NB4 (cell line): ENCODE results near the gene DNAJC21.

Experiments
- DNase-seq: peaks from one replicate; pipeline ENCODE4 v3.0.0; 2010; ENCODE audit warnings: low read depth
- H3K4me3 ChIP-seq: one replicate; pipeline ENCODE4 v1.5.1; 2011; ENCODE audit warnings: mild to moderate bottlenecking, low read depth, low read length, moderate library complexity
- MYC ChIP-seq: IDR thresholded peaks from 2 replicates; pipeline ENCODE4 v1.6.1; 2011; ENCODE audit warnings: low read depth, low read length
- POLR2A ChIP-seq: IDR thresholded peaks from 2 replicates; pipeline ENCODE4 v1.6.1; 2011; ENCODE audit warnings: mild to moderate bottlenecking; ENCODE audit not compliant: insufficient read length; ENCODE audit errors: extremely low read depth
- TF ChIP-seq, protein P1 (sequence below): IDR thresholded peaks from 2 replicates; pipeline ENCODE4 v1.6.1; 2011; ENCODE audit warnings: low read depth, low read length
- TF ChIP-seq, protein P2 (sequence below): IDR thresholded peaks from one replicate; pipeline ENCODE4 v1.5.1; 2012; ENCODE audit warnings: low read depth, low read length

Gene DNAJC21

DNA sequence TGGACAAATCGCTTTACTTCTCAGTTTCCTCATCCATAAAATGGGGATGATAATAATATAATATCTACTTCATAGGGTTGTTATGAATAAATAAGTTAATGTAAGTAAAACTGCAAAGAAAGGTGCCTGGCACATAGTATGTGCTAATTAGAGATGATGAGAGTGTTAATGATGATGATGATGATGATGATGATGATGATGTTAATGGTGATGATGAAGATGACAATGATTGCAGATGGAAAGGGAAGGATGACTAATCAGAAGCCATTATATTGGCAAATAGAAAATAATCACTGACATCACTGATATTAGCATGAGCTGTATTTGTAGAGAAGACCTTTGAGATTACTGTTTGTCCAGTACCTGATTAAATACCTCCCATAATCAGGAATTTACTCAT lies 34.6 kb upstream of the DNAJC21 start:
- H3K4me3 ChIP-seq = no peak overlapping the region
- no peak for DNase-seq
- TF ChIP-seq MYC = no peak
- TF ChIP-seq, protein P1, sequence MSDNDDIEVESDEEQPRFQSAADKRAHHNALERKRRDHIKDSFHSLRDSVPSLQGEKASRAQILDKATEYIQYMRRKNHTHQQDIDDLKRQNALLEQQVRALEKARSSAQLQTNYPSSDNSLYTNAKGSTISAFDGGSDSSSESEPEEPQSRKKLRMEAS = no peak
- TF ChIP-seq POLR2A = no peak
- TF ChIP-seq, protein P2, sequence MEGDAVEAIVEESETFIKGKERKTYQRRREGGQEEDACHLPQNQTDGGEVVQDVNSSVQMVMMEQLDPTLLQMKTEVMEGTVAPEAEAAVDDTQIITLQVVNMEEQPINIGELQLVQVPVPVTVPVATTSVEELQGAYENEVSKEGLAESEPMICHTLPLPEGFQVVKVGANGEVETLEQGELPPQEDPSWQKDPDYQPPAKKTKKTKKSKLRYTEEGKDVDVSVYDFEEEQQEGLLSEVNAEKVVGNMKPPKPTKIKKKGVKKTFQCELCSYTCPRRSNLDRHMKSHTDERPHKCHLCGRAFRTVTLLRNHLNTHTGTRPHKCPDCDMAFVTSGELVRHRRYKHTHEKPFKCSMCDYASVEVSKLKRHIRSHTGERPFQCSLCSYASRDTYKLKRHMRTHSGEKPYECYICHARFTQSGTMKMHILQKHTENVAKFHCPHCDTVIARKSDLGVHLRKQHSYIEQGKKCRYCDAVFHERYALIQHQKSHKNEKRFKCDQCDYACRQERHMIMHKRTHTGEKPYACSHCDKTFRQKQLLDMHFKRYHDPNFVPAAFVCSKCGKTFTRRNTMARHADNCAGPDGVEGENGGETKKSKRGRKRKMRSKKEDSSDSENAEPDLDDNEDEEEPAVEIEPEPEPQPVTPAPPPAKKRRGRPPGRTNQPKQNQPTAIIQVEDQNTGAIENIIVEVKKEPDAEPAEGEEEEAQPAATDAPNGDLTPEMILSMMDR = no peak

DNA sequence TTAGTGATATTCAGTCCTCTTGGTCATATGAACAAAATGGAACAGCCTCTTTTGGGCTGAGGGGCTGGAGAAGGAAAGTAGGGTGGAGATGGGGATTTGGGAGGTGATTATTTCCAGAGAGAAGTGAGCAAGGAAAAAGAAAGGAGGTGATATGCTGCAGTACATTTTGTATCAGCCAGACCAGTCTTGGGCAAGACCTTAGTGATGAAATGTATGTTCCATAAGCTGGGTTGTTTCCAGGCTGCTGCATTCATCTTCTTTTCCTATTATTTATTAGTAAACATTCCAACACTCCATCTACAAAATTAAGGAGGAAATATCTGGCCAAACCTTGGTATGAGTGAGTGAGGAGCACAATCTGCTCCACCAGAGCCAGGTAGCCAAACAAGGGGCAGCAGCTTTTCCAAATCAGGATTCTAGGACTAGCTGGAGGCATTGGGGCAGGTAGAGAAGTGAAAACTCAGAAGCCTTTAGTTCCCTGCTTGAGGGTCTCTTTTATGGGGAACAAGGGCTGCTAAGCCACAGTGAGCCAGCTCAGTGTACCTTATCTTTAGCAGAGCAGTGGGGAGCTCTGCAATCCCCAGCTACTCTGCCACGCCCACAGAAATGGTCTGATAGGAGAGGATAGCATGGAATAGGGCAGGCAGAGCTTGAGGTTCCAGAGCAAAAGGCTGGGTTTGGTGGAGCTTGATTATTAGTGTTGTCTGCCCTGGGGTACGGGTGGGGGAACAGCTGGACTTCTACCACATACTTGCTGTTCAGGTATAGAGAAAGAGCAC lies 33.5 kb upstream of the DNAJC21 start:
- no peak for DNase-seq
- TF ChIP-seq, protein P1 = no peak
- no peak for TF ChIP-seq MYC
- TF ChIP-seq POLR2A = no peak
- TF ChIP-seq, protein P2 = no peak
- no peak overlapping the region for H3K4me3 ChIP-seq

DNA sequence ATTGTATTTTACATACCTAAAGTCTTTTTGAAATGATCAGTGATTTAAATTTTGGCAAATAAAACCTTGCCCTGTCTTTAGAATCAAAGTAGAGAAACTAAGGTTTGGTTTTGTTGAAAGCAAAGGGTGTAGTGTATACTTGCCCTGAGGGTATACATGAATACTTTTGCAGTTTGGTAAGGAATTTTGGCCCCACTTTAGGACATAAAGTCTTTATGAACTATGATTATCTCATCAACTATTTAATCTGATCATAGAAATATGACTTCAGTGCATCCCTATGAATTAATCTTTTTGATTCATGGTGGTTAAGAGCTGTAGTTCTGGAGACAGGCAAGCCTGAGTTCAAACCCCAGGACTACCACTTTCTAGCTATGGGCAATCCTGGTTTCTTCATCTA lies 31.7 kb upstream of the DNAJC21 start:
- TF ChIP-seq POLR2A = no peak
- no peak for TF ChIP-seq MYC
- TF ChIP-seq, protein P1 = no peak
- TF ChIP-seq, protein P2 = no peak
- no peak overlapping the region for H3K4me3 ChIP-seq
- no peak for DNase-seq

DNA sequence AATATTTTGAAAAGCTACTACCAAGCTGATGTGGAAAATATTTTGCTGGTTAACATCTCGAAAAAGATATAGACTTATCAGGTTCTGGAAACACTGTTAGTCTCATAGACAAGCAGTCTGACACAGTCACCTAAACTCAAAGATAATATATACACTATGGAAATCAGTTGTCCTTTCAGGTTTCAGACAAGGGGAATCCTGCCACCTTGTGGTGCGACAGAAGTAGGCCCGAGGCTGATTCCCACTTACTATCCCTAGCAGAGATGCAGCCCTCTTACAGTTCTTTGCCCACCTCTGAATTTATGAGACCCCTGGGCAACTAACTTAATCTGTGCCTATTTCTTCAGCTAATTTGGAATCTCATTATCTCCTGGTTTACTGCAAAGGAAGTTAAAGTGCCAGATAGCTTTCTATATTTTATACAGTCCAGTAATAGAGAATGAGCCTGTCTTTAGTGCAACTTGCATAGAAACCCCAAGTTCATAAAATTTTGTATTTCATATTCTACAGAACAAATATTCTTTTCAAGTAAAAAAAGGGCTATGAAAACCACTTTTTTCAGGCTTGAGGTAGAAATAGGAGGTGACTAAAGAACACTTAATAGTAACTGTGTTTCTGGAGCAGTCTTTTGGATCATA lies 31.0 kb upstream of the DNAJC21 start:
- DNase-seq = peak; percentile 71
- H3K4me3 ChIP-seq = no peak overlapping the region
- TF ChIP-seq, protein P2 = peak; percentile 83
- TF ChIP-seq, protein P1 = no peak
- TF ChIP-seq POLR2A = no peak
- TF ChIP-seq MYC = 0 out of 2 replicates have a peak, but pooled peaks have one; percentile 26

DNA sequence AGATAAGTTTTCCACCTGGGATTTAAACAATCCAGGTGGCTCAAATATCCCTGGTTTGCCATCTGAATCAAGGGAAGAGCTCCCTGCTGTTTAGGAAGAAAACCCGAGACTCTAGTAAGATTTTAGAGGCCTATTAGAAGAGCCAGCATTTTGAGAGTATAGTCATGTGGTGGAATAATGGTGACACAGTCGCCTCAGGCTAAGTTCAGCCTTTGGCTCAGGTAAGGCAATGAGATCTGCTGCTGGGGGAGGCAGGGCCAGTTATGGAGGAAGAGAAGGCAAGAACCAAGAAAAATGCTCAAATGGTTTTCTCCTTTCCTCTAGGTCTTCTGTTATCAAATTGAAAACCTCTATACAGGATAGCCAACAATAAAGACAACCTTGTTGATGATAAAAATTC lies 30.3 kb upstream of the DNAJC21 start:
- no peak for DNase-seq
- TF ChIP-seq MYC = no peak
- no peak for TF ChIP-seq POLR2A
- TF ChIP-seq, protein P1 = no peak
- TF ChIP-seq, protein P2 = no peak
- no peak overlapping the region for H3K4me3 ChIP-seq
